ENCODE measurements around the gene RIT1. TPM values are rescaled to one million over a fixed set of nuclear protein-coding genes. Genes with fewer than 3 reads are reported as not detected.

RIT1 gene
- total and polyA plus RNA-seq, 2 of the 13 experiments (the other 11 are each of a cell fraction or from before 2014, with no cell fraction given), result 12.2 to 32.2 TPM

- TF ChIP-seq ZBTB44 (CRISPR knock-in tag; IDR thresholded peaks at IDR 0.05), result peak; percentile 79; the same call in 1 of the 2 replicates
- TF ChIP-seq YEATS2 (CRISPR knock-in tag; IDR thresholded peaks at IDR 0.05; ENCODE audit: borderline replicate concordance), result peak; percentile 78; the same call in 1 of the 2 replicates
- 0 out of 2 replicates have a peak, but pooled peaks have one; percentile 11 for TF ChIP-seq ZNF136 (CRISPR knock-in tag; IDR thresholded peaks at IDR 0.05; ENCODE audit: low read depth)
- peak; percentile 73; the same call in 1 of the 2 replicates for TF ChIP-seq RCOR2 (CRISPR knock-in tag; IDR thresholded peaks at IDR 0.05)
- TF ChIP-seq TFDP2 (CRISPR knock-in tag; IDR thresholded peaks at IDR 0.05), result 0 out of 2 replicates have a peak, but pooled peaks have one; percentile 19
- peak; percentile 95 for TF ChIP-seq GABPB1 (CRISPR knock-in tag; IDR thresholded peaks at IDR 0.05)
- TF ChIP-seq ZMYM2 (CRISPR knock-in tag; IDR thresholded peaks at IDR 0.05), result 0 out of 2 replicates have a peak, but pooled peaks have one; percentile 22
- TF ChIP-seq ARHGAP35 (CRISPR knock-in tag; IDR thresholded peaks at IDR 0.05; ENCODE audit: borderline replicate concordance), result 0 out of 2 replicates have a peak, but pooled peaks have one; percentile 57
- 0 out of 2 replicates have a peak, but pooled peaks have one; percentile 20 for TF ChIP-seq NFATC3 (CRISPR knock-in tag; IDR thresholded peaks at IDR 0.05)
- TF ChIP-seq POLR2G (IDR thresholded peaks at IDR 0.05; ENCODE audit: low read depth, low read length), result peak; percentile 88
- TF ChIP-seq PBX2 (CRISPR knock-in tag; IDR thresholded peaks at IDR 0.05), result no peak
- peak; percentile 66 for TF ChIP-seq TEAD3 (CRISPR knock-in tag; optimal IDR thresholded peaks at IDR 0.05; ENCODE audit: borderline replicate concordance)
- peak; percentile 61; the same call in 1 of the 2 replicates for TF ChIP-seq FOXK1 (CRISPR knock-in tag; IDR thresholded peaks at IDR 0.05; ENCODE audit: borderline replicate concordance, low read depth)
- peak; percentile 91 for TF ChIP-seq KMT2B (CRISPR knock-in tag; IDR thresholded peaks at IDR 0.05)
- 0 out of 2 replicates have a peak, but pooled peaks have one; percentile 67 for TF ChIP-seq SRY (CRISPR knock-in tag; IDR thresholded peaks at IDR 0.05)
- peak; percentile 65; the same call in 1 of the 2 replicates for TF ChIP-seq MIXL1 (CRISPR knock-in tag; IDR thresholded peaks at IDR 0.05)
- TF ChIP-seq HNF1B (CRISPR knock-in tag; IDR thresholded peaks at IDR 0.05), result peak; percentile 88
- 0 out of 2 replicates have a peak, but pooled peaks have one; percentile 53 for TF ChIP-seq KLF6 (CRISPR knock-in tag; IDR thresholded peaks at IDR 0.05)
- peak; percentile 58; the same call in 1 of the 2 replicates for TF ChIP-seq TGIF2 (CRISPR knock-in tag; IDR thresholded peaks at IDR 0.05)
- peak; percentile 76; the same call in 1 of the 2 replicates for TF ChIP-seq HBP1 (CRISPR knock-in tag; IDR thresholded peaks at IDR 0.05; ENCODE audit: low read depth)
- TF ChIP-seq ZNF605 (CRISPR knock-in tag; IDR thresholded peaks at IDR 0.05), result peak; percentile 72
- peak; percentile 78; the same call in 1 of the 2 replicates for TF ChIP-seq ATF7-NPFF (CRISPR knock-in tag; IDR thresholded peaks at IDR 0.05; ENCODE audit: low read depth)
Measured at GRCh38 chr1:155856975-155857930, 53.9 kb downstream of the RIT1 start, which contains the start of gene GON4L (continued).
